GM19438 (cell line): ENCODE data around the gene MAGEA8.
A peak's percentile ranks its signal among the peaks of the same experiment; 100 is the strongest.
"Not testable (repeated sequence)": the region's sequence is repeated elsewhere in the genome, so short reads cannot be mapped to it uniquely, and the experiment has no call there.

Source experiments
- ATAC-seq: cut with Tn5 transposase; IDR thresholded peaks from one replicate; pipeline ENCODE4 v1.9.1; 2021; ENCODE audit warnings: low read depth; ENCODE audit not compliant: unreplicated experiment

The MAGEA8 gene

GRCh38 chrX:149898554-149898953, 17.6 kb downstream of the MAGEA8 start:
- no peak for ATAC-seq

- peak; percentile 86 for ATAC-seq
Measured at GRCh38 chrX:149903889-149904748, 23.1 kb downstream of the MAGEA8 start.

GRCh38 chrX:149908308-149908707, 27.3 kb downstream of the MAGEA8 start:
- no peak for ATAC-seq

- no peak for ATAC-seq
Measured at GRCh38 chrX:149908727-149909126, 27.7 kb downstream of the MAGEA8 start.

GRCh38 chrX:149909324-149910177, 28.6 kb downstream of the MAGEA8 start:
- ATAC-seq = no peak

- ATAC-seq = no peak
Measured at GRCh38 chrX:149910178-149910695, 29.3 kb downstream of the MAGEA8 start.

- no peak for ATAC-seq
Measured at GRCh38 chrX:149916745-149917392, 35.9 kb downstream of the MAGEA8 start.

- not testable (repeated sequence) for ATAC-seq
Measured at GRCh38 chrX:149923836-149924235, 42.9 kb downstream of the MAGEA8 start.

- ATAC-seq = not testable (repeated sequence)
Measured at GRCh38 chrX:149924434-149924833, 43.5 kb downstream of the MAGEA8 start.

GRCh38 chrX:149927245-149927963, 46.4 kb downstream of the MAGEA8 start:
- not testable (repeated sequence) for ATAC-seq

GRCh38 chrX:149927964-149928258, 46.9 kb downstream of the MAGEA8 start:
- not testable (repeated sequence) for ATAC-seq

GRCh38 chrX:149928635-149929034, 47.7 kb downstream of the MAGEA8 start:
- ATAC-seq = not testable (repeated sequence)

GRCh38 chrX:149929400-149929799, 48.4 kb downstream of the MAGEA8 start, which contains the start of gene HSFX4:
HSFX4 (plus strand) TSS chrX:149929573; CDS start chrX:149929645, 72 bp downstream.
- ATAC-seq = not testable (repeated sequence)

GRCh38 chrX:149931355-149931754, 50.4 kb downstream of the MAGEA8 start:
- ATAC-seq = not testable (repeated sequence)

- ATAC-seq = not testable (repeated sequence)
Measured at GRCh38 chrX:149932150-149932549, 51.2 kb downstream of the MAGEA8 start.

GRCh38 chrX:149932970-149933369, 52.0 kb downstream of the MAGEA8 start:
- ATAC-seq = not testable (repeated sequence)

- ATAC-seq = not testable (repeated sequence)
Measured at GRCh38 chrX:149933547-149933946, 52.6 kb downstream of the MAGEA8 start.
